Neutrophil (primary cell): ENCODE measurements around the gene PNPO.
A peak's percentile ranks its signal among the peaks of the same experiment; 100 is the strongest.

Experiments used
- H3K27ac ChIP-seq: fragments of 200-600 bp; sonication (generic); 2 replicates; pipeline ENCODE4 v1.5.1; 2016; ENCODE audit warnings: mild to moderate bottlenecking, moderate library complexity
- H3K27me3 ChIP-seq: fragments of 200-600 bp; sonication (generic); 2 replicates; pipeline ENCODE4 v1.6.0; 2016; ENCODE audit warnings: mild to moderate bottlenecking
- H3K36me3 ChIP-seq: fragments of 200-600 bp; sonication (generic); 2 replicates; pipeline ENCODE4 v1.5.1; 2017
- H3K4me1 ChIP-seq, 2 experiments: fragments of 200-600 bp in 1 of 2; sonication (generic) in 1 of 2; 1 replicate in 1 of 2; 2 replicates in 1 of 2; pipeline versions ENCODE4 v1.5.1 to v1.6.1; 2013 to 2016; ENCODE audit warnings: low read depth in 1 of 2, low read length in 1 of 2, mild to moderate bottlenecking in 1 of 2, moderate library complexity in 1 of 2; ENCODE audit not compliant: control insufficient read depth in 1 of 2, insufficient read depth in 1 of 2
- H3K4me3 ChIP-seq, 2 experiments: fragments of 200-600 bp in 1 of 2; sonication (generic) in 1 of 2; 1 replicate in 1 of 2; 2 replicates in 1 of 2; pipeline ENCODE4 v1.5.1; 2013 to 2016; ENCODE audit warnings: low read depth in 1 of 2, low read length in 1 of 2, mild to moderate bottlenecking in 1 of 2, moderate library complexity in 1 of 2
- H3K9me3 ChIP-seq: fragments of 200-600 bp; sonication (generic); 2 replicates; pipeline ENCODE4 v1.5.1; 2016
- CTCF ChIP-seq: fragments of 200-600 bp; sonication (generic); IDR thresholded peaks from 2 replicates; pipeline ENCODE4 v1.5.1; 2016; ENCODE audit warnings: antibody characterized with exemption

Gene PNPO

GRCh38 chr17:47973541-47973940, 32.2 kb downstream of the PNPO start:
- no peak overlapping the region for H3K4me3 ChIP-seq
- H3K36me3 ChIP-seq, result peaks cover 54% of the 10 kb centered on the region
- no peak overlapping the region for H3K27ac ChIP-seq
- H3K27me3 ChIP-seq, result no peaks in the 10 kb centered on the region
- TF ChIP-seq CTCF, result no peak
- H3K9me3 ChIP-seq, result no peaks in the 10 kb centered on the region
- peaks cover 17 to 18% of the 10 kb centered on the region in 2 experiments for H3K4me1 ChIP-seq

GRCh38 chr17:47975189-47975822, 33.9 kb downstream of the PNPO start:
- peaks cover 71% of the 10 kb centered on the region for H3K36me3 ChIP-seq
- no peak overlapping the region for H3K27ac ChIP-seq
- TF ChIP-seq CTCF, result no peak
- H3K4me1 ChIP-seq, result peaks cover 13 to 14% of the 10 kb centered on the region in 2 experiments
- H3K4me3 ChIP-seq, result no peak overlapping the region
- H3K9me3 ChIP-seq, result no peaks in the 10 kb centered on the region
- no peaks in the 10 kb centered on the region for H3K27me3 ChIP-seq

- no peak overlapping the region for H3K27ac ChIP-seq
- H3K9me3 ChIP-seq, result no peaks in the 10 kb centered on the region
- no peaks in the 10 kb centered on the region for H3K27me3 ChIP-seq
- TF ChIP-seq CTCF, result no peak
- peaks cover 10 to 11% of the 10 kb centered on the region in 2 experiments for H3K4me1 ChIP-seq
- peaks cover 76% of the 10 kb centered on the region for H3K36me3 ChIP-seq
- H3K4me3 ChIP-seq, result no peak overlapping the region
These were observed 34.4 kb downstream of the PNPO start for GRCh38 chr17:47975823-47976205.

GRCh38 chr17:47978324-47978723, 37.0 kb downstream of the PNPO start:
- H3K4me3 ChIP-seq, result no peak overlapping the region
- no peak overlapping the region for H3K27ac ChIP-seq
- TF ChIP-seq CTCF, result peak; percentile 17
- no peaks in the 10 kb centered on the region for H3K4me1 ChIP-seq
- H3K27me3 ChIP-seq, result no peaks in the 10 kb centered on the region
- H3K9me3 ChIP-seq, result no peaks in the 10 kb centered on the region
- peaks cover 100% of the 10 kb centered on the region for H3K36me3 ChIP-seq

GRCh38 chr17:47980541-47980940, 39.2 kb downstream of the PNPO start:
- peaks cover 100% of the 10 kb centered on the region for H3K36me3 ChIP-seq

More at GRCh38 chr17:47980541-47980940, 39.2 kb downstream of the PNPO start:
- H3K9me3 ChIP-seq, result no peaks in the 10 kb centered on the region
- H3K4me1 ChIP-seq, result no peaks in the 10 kb centered on the region
- H3K27ac ChIP-seq, result no peak overlapping the region
- no peak for TF ChIP-seq CTCF
- H3K4me3 ChIP-seq, result no peak overlapping the region
- H3K27me3 ChIP-seq, result no peaks in the 10 kb centered on the region
